Esophagus muscularis mucosa (tissue), 4 donors: ENCODE measurements around the gene NACA2.

Experiments used
- EP300 ChIP-seq: sonication (generic); formaldehyde crosslinking; IDR thresholded peaks from one replicate; pipeline ENCODE4 v1.6.1; 2017; ENCODE audit warnings: antibody characterized with exemption
- POLR2A ChIP-seq: fragments of 450-650 bp; IDR thresholded peaks from one replicate; pipeline ENCODE4 v1.6.1; 2017; ENCODE audit warnings: antibody characterized with exemption, moderate library complexity, mild to moderate bottlenecking, low read depth
- POLR2AphosphoS5 ChIP-seq, 2 donors: sonication (generic); formaldehyde crosslinking; IDR thresholded peaks; one replicate each; pipeline ENCODE4 v1.6.1; 2017; ENCODE audit warnings: antibody characterized with exemption in 2 of 2
- TF ChIP-seq, protein P1 (sequence below), 3 experiments: fragments of 200-600 bp in 2 of 3; fragments of 450-650 bp in 1 of 3; sonication (generic) in 2 of 3; IDR thresholded peaks; one replicate each; pipeline ENCODE4 v1.5.1; 2017 to 2019; ENCODE audit warnings: antibody characterized with exemption in 3 of 3, mild to moderate bottlenecking in 2 of 3, moderate library complexity in 1 of 3

DNA sequence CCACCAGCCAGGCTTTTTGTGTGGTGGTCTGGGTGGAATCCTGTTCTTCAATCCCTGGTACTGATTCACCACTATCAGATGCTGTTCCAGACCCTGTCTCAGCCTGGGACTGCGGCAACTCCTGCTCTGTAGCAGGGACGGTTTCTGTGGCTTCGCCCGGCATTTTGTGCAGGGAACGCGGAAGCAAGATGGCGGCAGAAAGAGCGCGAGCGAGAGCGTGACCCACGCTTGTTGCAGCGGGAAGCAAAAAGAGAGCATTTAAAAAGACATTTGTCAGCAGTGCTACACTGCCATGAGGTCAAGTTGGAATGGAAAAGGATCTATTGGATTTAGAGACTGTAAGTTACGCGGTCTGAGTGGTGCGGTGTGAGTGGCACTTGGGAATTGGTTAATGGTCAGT lies at the start of gene NACA2:
- TF ChIP-seq, protein P1, sequence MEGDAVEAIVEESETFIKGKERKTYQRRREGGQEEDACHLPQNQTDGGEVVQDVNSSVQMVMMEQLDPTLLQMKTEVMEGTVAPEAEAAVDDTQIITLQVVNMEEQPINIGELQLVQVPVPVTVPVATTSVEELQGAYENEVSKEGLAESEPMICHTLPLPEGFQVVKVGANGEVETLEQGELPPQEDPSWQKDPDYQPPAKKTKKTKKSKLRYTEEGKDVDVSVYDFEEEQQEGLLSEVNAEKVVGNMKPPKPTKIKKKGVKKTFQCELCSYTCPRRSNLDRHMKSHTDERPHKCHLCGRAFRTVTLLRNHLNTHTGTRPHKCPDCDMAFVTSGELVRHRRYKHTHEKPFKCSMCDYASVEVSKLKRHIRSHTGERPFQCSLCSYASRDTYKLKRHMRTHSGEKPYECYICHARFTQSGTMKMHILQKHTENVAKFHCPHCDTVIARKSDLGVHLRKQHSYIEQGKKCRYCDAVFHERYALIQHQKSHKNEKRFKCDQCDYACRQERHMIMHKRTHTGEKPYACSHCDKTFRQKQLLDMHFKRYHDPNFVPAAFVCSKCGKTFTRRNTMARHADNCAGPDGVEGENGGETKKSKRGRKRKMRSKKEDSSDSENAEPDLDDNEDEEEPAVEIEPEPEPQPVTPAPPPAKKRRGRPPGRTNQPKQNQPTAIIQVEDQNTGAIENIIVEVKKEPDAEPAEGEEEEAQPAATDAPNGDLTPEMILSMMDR (IDR thresholded peaks at IDR 0.05): no peak
- TF ChIP-seq EP300: no peak
- TF ChIP-seq POLR2AphosphoS5 (IDR thresholded peaks at IDR 0.05): no peak
- no peak for TF ChIP-seq POLR2A
